Stimulated activated CD8-positive, alpha-beta memory T cell treated with anti-CD3 and anti-CD28 coated beads, Interleukin-15, amount 100 ng/mL, for 24 hours (primary cell): ENCODE results near the gene CTDP1.
"Not testable (repeated sequence)": the region's sequence is repeated elsewhere in the genome, so short reads cannot be mapped to it uniquely, and the experiment has no call there.

Experiments used
- DNase-seq: peaks from one replicate; pipeline ENCODE4 v3.0.0-alpha.2; 2020; ENCODE audit warnings: low read depth

The CTDP1 gene

DNA sequence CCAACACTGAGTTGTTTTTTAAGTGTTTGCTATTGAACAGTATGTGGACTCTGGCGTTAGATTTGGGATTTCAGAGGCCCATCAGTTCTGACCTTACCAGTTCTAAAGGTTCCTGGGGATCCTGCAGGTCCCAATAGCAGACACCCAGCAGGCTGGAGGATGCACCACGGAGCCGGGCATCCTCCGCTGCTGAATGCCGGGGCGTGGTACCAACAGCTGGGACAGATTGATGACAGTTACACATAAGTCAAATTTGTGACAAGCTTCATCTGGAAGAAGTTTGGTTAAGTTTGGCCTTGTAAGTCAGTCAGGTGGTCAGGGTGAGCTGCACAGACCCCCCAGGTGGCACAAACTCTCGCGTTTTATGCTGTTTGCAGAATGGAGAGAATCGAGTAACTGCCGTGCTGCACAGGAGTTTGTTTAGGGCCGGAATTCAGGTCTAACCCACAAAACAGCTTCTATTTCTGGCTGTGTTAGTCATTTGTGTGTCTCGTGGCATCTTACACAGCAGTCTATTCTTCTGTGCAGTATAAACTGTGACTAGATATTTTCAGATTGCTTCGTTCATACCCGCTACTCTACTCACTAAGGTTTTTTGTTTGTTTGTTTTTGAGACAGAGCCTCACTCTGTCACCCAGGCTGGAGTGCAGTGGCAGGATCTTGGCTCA, 19.2 kb downstream of the CTDP1 start:
- DNase-seq: no peak

DNA sequence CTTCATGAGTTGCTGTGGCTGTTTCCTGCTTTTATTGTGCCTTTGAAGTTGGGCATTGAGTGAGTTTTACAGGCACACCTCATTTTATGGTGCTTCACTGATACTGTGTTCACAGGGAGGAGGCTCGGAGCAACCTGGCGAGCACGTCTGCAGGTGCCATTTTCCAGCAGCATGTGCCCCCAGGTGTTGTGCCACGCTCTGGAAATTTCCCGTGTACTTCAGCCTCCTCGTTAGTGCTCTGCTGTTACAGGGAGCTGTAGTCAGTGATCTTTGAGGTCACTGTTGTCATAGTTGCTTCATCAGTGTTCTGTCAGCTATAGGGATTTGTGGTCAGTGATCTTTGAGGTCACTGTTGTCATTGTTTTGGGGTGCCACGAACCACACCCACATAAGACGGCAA, 20.1 kb downstream of the CTDP1 start:
- no peak for DNase-seq

DNA sequence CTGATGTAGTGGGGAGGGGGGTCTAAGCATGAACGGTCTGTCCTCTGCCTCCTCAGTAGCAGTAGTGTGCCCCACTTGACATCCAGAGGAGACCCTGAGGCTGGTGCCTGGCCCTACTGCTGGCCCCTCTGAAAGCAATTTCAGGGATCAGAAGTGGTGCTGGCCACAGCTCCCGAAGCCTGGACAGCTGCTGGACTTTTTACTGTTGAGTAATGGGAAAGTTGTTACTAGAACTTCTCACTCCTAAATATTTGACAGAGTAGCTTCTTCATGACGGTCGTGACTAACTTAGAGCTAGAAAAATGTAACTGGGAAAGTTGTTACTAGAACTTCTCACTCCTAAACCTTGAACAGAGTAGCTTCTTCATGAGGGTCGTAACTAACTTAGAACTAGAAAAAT, 23.3 kb downstream of the CTDP1 start:
- DNase-seq: no peak

DNA sequence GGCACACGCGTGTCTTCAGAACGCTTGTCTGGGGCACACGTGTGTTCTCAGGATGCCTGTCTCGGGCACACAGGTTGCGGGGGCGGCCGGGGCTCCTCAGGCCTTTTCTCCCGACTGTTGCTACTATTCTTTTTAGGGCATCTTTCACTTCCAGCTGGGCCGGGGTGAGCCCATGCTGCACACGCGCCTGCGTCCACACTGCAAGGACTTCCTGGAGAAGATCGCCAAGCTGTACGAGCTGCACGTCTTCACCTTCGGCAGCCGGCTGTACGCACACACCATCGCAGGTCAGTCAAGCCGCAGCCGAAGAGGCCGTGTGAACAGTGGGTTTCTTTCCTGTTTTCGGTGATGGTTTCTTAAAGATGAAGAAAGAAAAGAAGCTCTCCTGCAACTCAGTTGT, 25.0 kb downstream of the CTDP1 start:
- DNase-seq: no peak

DNA sequence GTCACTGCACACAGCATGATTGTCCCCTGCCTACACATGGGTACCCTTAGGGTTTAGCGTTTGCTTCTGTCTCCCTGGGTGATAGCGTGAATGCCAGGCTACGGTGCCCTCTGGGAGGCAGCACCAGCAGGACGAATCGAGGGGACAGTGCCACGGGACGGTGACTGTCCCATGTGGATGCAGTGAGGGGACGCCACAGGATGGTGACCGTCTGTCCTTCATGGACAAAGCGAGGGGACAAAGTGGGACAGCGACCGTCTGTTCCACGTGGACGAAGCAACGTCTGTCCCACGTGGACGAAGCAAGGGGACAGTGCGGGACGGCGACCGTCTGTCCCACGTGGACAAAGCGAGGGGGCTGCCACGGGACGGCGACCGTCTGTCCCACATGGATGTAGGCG, 25.7 kb downstream of the CTDP1 start:
- DNase-seq: no peak

DNA sequence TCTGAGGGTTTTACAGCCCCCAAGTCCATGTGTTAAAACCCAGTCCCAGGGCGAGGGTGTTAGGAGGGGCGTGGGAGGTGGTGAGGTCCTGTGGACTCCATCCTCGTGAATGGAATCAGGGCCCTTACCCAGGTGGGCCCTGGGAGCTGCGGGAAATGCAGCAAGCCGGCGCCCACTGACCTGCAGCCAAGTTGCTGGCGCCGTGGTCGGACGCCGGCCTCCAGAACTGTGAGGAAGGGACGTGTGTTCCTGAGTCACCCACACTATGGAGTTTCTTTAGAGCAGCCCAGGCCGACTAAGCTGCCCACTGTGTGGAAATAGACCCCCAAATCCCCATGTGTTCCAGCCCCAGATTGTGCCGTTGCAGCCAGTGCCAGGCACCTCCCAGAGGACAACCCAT, 26.4 kb downstream of the CTDP1 start:
- no peak for DNase-seq

DNA sequence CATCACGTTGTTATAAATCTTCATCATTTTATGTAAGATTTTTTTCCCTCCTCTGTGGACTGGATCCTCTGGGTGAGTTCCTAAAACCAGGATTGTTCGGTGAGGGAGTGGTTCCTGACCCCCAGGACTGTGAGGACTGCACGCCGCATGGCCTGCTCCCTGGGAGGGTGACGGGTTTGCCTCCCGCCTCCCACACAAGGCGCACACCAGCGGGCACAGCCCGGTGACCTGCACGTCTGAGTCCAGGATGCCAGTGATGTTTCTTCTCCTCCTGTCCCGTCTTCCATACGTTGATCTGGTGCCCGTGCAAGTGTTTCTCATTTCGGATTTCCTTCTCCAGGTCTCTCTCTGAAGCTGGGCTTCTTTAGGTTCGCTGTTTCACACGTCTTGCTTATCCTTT, 27.1 kb downstream of the CTDP1 start:
- DNase-seq: no peak

DNA sequence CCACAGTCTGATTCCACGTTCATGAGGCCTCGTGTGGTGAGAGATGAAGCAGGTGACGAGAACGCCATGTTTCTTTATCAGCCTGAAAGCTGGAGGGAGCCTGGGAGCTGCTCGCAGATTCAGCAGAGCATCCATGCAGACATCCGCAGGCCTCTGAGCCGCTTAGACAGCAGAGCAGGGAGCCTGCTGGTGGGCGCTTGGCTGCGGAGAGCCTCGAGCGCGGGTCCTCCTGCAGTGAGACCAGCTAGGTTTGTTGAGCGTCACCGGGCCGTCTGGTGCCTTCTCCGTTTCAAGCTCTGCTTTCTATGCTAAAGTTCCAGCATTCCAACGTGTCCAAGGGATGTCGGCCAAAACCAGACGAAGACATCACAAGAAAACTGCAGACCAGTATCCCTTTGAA, 27.6 kb downstream of the CTDP1 start:
- DNase-seq: no peak

DNA sequence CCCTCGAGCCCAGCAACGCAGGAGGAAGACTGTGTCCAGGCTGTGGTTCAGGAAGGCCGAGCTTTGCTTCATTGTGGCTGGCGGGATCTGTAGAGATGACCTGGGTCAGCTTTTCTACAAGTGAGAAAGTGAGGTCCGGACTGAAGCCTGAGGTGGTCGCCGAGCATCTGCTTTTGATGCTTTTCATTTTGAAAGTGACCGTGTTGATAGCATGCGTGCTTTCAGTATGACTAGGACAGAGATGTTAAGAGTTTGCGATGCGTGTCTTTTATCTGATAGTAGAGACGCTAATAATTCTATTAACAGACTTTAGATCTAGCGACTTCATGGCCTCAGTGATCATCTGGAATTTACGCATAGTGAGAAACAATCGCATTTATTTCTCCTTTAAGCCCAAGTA, 28.1 kb downstream of the CTDP1 start:
- no peak for DNase-seq

DNA sequence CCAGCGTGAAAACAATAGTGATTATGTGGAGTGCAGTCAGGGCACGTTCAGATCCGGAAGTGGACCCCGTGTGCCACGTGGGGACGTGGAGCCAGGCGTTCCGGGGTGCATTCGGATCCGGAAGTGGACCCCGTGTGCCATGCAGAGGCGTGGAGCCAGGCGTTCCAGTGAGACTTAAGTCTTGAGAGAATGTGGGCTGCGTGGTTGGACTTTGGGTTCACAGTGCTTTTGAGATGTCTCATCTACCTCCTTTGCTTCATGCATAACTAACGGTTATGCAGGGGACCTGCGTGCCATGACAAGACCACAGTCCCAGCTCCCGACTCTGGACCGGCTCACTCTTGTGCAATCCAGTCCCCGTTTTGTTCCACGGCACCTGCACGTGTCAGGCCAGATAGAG, 28.8 kb downstream of the CTDP1 start:
- DNase-seq: no peak

DNA sequence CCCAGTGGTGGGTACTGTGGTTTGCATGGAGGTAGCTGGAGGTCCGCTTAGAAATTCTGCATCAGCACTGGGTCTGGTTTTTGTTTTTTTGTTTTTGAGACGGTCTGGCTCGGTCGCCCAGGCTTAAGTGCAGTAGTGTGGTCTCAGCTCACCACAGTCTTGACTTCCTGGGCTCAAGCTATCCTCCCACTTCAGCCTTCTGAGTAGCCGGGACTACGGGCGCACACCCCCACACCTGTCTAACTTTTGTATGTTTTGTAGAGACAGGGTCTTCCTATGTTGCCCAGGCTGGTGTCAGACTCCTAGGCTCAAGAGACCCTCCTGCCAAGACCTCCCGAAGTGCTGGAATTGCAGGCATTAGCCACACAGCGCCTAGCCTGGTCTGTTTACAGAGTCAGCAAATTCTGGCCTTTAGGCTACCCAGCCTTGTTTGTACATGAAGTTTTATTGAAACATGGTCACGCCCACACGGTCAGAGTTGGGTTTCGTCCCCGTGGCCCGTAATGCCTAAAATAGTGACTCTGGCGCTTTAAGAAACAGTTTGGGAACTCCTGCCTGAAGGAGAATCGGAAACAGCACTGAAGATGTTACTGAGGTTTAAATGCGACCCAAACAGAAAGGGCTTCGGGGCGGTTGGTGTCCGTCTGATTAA, 32.7 kb downstream of the CTDP1 start:
- no peak for DNase-seq

DNA sequence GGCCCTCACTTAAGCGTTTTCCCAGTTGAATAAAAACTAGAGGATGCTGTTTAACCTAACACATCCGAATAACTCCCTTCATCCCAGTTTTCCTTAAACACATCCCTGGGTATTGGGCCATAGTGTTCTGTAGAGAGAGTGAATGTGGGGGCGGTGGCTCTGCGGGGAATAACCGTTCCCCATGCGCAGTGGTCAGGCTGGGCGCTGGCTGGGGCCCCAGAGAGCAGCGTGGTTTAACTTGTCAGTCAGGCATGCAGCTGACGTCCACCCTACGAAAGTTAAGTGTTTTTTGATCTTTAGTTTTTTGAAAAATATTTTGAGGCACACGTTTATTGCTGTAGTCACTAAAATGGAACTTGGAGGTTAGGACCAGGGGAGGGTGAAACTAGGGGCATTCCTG, 33.7 kb downstream of the CTDP1 start:
- DNase-seq: no peak

DNA sequence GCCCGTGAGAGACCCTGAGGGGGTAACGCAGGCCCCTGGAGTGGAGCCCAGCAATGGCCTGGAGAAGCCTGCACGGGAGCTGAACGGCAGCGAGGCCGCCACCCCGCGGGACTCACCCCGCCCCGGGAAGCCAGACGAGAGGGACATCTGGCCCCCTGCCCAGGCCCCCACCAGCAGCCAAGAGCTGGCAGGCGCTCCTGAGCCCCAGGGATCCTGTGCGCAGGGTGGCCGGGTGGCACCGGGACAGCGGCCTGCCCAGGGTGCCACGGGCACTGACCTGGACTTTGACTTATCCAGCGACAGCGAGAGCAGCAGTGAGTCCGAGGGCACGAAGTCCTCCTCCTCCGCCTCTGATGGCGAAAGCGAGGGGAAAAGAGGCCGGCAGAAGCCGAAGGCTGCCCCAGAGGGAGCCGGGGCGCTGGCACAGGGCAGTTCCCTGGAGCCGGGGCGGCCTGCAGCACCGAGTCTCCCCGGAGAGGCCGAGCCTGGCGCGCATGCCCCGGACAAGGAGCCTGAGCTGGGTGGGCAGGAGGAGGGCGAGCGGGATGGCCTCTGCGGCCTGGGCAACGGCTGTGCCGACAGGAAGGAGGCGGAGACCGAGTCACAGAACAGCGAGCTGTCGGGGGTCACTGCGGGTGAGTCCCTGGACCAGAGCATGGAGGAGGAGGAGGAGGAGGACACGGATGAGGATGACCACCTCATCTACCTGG, 35.1 kb downstream of the CTDP1 start:
- no peak for DNase-seq

DNA sequence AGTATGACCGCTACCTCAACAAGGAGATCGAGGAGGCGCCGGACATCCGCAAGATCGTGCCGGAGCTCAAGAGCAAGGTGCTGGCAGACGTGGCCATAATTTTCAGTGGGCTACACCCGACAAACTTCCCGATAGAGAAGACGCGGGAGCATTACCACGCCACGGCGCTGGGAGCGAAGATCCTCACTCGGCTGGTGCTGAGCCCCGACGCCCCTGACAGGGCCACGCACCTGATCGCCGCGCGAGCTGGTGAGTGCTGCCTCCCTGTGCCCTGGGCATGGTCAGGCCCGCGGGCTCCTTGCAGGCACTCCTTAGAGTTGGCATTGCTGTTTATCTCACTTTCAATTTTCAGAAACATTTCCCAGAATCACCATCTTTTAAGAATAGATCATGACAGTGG, 35.7 kb downstream of the CTDP1 start:
- no peak for DNase-seq

DNA sequence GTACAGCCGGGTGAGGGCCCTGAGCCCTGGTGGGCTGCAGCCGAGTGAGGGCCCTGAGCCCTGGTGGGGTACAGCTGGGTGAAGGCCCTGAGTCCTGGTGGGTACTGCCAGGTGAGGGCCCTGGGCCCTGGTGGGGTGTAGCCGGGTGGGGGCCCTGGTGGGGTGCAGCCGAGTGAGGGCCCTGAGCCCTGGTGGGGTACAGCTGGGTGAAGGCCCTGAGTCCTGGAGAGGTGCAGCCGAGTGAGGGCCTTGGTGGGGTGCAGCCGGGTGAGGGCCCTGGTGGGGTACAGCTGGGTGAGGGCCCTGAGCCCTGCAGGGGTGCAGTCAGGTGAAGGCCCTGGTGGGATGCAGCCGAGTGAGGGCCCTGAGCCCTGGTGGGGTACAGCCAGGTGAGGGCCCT, 37.5 kb downstream of the CTDP1 start:
- DNase-seq: no peak

DNA sequence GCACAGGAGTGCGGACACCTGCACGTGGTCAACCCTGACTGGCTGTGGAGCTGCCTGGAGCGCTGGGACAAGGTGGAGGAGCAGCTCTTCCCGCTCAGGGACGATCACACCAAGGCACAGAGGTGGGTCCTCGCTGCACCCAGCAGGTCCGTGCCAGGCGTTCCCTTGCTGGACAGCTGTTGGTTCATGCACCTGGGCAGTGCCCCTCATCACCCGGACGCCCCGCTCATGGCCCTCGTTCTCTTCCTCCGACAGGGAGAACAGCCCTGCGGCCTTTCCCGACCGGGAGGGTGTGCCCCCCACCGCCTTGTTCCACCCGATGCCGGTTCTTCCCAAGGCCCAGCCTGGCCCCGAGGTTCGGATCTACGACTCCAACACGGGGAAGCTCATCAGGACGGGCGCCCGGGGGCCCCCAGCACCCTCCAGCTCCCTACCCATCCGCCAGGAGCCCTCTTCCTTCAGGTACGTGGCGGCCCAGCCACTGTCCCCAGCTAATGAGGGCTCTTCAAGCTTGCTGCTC, 38.0 kb downstream of the CTDP1 start:
- no peak for DNase-seq

DNA sequence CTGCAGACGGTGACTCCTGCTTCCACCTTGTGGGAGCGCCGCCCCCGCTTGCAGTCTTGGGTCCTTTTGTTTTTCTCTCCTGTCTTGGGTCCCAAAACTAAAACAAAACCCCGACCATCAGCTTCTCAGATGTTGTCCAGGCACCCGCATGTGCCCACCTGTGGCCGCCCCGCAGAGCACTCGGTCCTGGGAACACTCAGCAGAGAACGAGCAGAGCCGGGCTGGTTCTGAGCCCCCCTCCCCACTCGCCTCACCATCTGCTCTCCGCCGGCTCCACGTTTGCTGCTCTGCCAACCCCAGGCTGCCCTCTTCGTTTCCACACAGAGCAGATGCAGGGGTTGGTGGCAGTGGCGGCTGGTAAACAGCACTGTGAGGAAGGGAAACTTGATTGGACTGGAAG, 38.5 kb downstream of the CTDP1 start:
- no peak for DNase-seq

DNA sequence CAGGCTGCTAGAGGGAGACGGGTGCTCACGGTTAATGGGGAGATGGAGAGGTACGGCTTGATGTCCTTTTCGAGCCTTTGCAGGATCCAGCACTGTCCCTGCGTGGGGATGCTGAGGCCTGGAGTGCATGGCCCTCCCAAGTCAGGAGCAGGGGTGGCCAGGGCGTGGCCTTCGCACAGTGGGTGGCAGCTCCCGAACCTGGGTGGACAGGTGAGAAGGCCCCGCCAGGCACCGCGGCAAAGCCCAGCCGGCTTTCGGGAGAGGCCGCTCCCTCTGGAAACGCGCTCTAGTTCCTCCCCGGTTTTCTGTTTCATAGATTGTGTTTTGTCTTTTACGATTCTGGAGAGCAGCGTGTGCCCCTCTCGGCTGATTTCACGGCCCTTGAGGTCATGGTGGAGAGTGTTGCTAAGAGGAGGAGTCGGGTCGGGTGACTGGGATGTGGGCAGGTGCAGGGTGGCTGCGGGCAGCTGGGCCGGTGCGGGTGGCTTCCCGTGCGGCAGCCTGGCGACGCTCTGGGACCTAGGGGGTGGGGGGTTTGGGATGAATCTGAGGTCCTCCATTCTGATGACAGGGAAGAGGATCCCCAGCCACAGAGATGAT, 39.4 kb downstream of the CTDP1 start:
- DNase-seq: no peak

DNA sequence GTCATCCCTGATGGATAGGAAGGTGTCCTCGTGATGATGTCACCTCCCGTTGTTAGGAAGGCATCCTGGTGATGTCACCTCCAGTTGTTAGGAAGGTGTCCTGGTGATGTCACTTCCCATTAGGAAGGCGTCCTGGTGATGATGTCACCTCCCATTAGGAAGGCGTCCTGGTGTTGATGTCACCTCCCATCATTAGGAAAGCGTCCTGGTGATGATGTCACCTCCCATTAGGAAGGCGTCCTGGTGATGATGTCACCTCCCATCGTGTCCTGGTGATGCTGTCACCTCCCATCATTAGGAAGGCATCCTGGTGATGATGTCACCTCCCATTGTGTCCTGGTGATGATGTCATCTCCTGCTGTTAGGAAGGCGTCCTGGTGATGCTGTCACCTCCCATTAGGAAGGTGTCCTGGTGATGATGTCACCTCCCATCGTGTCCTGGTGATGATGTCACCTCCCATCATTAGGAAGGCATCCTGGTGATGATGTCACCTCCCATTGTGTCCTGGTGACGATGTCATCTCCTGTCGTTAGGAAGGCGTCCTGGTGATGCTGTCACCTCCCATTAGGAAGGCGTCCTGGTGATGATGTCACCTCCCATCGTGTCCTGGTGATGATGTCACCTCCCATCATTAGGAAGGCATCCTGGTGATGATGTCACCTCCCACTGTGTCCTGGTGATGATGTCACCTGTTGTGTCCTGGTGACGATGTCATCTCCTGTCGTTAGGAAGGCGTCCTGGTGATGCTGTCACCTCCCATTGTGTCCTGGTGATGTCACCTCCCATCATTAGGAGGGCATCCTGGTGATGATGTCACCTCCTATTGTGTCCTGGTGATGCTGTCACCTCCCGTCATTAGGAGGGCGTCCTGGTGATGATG, 40.1 kb downstream of the CTDP1 start:
- not testable (repeated sequence) for DNase-seq

DNA sequence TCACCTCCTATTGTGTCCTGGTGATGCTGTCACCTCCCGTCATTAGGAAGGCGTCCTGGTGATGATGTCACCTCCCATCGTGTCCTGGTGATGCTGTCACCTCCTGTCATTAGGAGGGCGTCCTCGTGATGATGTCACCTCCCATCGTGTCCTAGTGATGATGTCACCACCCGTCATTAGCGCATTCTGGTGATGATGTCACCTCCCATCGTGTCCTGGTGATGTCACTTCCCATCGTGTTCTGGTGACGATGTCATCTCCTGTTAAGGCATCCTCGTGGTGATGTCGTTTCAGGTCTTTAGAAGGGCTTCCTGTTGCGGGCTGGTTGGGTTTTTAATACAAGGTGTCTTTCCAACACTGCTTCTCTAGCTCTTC, 40.7 kb downstream of the CTDP1 start:
- DNase-seq: no peak

DNA sequence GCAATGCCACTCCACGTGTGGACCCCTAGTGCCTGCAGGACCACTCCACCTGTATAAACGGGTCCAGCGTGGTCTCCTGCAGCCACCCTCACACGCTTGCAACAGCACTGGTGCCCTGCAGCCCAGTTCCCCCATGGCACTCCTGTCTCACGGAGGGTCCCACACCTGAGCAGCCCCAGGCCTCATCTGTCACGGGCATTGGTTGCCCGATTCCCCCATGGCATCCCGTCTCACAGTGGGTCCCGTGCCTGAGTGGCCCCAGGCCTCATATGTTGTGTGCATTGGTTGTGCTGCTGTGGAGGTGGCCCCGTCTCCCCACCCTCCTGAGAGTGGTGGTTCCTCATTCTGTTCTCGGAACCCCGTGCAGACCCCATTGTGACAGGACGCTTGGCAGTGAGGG, 43.4 kb downstream of the CTDP1 start:
- no peak for DNase-seq

DNA sequence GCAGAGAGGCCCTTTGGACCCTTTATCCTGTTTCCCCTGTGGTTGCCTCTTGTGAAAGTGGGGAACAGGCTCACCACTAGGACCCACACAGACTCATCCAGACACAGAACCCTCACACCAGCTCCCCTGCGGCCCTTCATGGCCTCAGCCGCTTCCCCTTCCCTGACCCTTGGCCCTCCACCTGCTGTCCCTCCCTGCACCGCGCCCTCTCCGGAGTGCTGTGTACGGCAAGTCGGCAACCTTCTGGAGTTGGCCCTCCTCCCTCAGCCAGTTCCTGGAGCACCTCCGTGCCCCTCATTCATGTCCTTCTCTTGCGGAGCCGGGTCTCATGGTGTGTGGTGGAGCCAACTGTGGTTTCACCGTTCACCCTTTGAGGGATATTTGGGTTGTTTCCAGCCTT, 44.0 kb downstream of the CTDP1 start:
- DNase-seq: no peak
